Measurements from ENCODE around the gene PTPRQ.

Gene PTPRQ

GRCh38 chr12:80484746-80485145, 40.7 kb downstream of the PTPRQ start:
- Histone ChIP-seq H3K4me2 (ENCODE audit: insufficient read depth, low read length) (no peak overlapping the region), H3K4me1 (ENCODE audit: insufficient read depth, low read length) (no peaks in the 10 kb centered on the region), H3K27me3 (ENCODE audit: insufficient read depth, low read length, poor library complexity) (no peaks in the 10 kb centered on the region), H3K27ac (ENCODE audit: low read length) (no peak overlapping the region), H3K36me3 (ENCODE audit: insufficient read depth, low read length) (no peaks in the 10 kb centered on the region), H4K20me1 (ENCODE audit: insufficient read depth, low read length) (no peaks in the 10 kb centered on the region), H3K9ac (ENCODE audit: low read depth, low read length) (no peak overlapping the region), H3K9me3 (ENCODE audit: insufficient read depth, low read length, severe bottlenecking) (no peaks in the 10 kb centered on the region), H3K4me3 (ENCODE audit: low read depth in 1 of 2, low read length in 2 of 2) (no peak overlapping the region), H2AFZ (ENCODE audit: low read depth, low read length) (no peak overlapping the region), H3K79me2 (ENCODE audit: insufficient read depth, low read length) (no peaks in the 10 kb centered on the region)
- DNase-seq (no peak), ATAC-seq (ENCODE audit: insufficient read depth, low read depth) (no peak)
- TF ChIP-seq, protein P1, sequence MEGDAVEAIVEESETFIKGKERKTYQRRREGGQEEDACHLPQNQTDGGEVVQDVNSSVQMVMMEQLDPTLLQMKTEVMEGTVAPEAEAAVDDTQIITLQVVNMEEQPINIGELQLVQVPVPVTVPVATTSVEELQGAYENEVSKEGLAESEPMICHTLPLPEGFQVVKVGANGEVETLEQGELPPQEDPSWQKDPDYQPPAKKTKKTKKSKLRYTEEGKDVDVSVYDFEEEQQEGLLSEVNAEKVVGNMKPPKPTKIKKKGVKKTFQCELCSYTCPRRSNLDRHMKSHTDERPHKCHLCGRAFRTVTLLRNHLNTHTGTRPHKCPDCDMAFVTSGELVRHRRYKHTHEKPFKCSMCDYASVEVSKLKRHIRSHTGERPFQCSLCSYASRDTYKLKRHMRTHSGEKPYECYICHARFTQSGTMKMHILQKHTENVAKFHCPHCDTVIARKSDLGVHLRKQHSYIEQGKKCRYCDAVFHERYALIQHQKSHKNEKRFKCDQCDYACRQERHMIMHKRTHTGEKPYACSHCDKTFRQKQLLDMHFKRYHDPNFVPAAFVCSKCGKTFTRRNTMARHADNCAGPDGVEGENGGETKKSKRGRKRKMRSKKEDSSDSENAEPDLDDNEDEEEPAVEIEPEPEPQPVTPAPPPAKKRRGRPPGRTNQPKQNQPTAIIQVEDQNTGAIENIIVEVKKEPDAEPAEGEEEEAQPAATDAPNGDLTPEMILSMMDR (IDR thresholded peaks at IDR 0.05; ENCODE audit: borderline replicate concordance, extremely low read depth, low read length, poor library complexity, severe bottlenecking), result no peak

GRCh38 chr12:80485222-80485987, 41.4 kb downstream of the PTPRQ start:
- H3K4me1 ChIP-seq (ENCODE audit: insufficient read depth, low read length), result no peaks in the 10 kb centered on the region
- H4K20me1 ChIP-seq (ENCODE audit: insufficient read depth, low read length), result no peaks in the 10 kb centered on the region
- no peak overlapping the region for H2AFZ ChIP-seq (ENCODE audit: low read depth, low read length)
- no peaks in the 10 kb centered on the region for H3K27me3 ChIP-seq (ENCODE audit: insufficient read depth, low read length, poor library complexity)
- H3K4me2 ChIP-seq (ENCODE audit: insufficient read depth, low read length), result no peak overlapping the region
- TF ChIP-seq, protein P1 (IDR thresholded peaks at IDR 0.05; ENCODE audit: borderline replicate concordance, extremely low read depth, low read length, poor library complexity, severe bottlenecking), result no peak
- no peak for TF ChIP-seq EZH2 (IDR thresholded peaks at IDR 0.05; ENCODE audit: borderline replicate concordance, low read depth, low read length, severe bottlenecking)
- H3K4me3 ChIP-seq (ENCODE audit: low read depth in 1 of 2, low read length in 2 of 2), result no peak overlapping the region
- H3K9ac ChIP-seq (ENCODE audit: low read depth, low read length), result no peak overlapping the region
- ATAC-seq (ENCODE audit: insufficient read depth, low read depth), result no peak
- H3K9me3 ChIP-seq (ENCODE audit: insufficient read depth, low read length, severe bottlenecking), result no peaks in the 10 kb centered on the region
- H3K79me2 ChIP-seq (ENCODE audit: insufficient read depth, low read length), result no peaks in the 10 kb centered on the region
- H3K36me3 ChIP-seq (ENCODE audit: insufficient read depth, low read length), result no peaks in the 10 kb centered on the region
- no peak overlapping the region for H3K27ac ChIP-seq (ENCODE audit: low read length)
- no peak for DNase-seq

GRCh38 chr12:80490329-80490728, 46.3 kb downstream of the PTPRQ start:
- no peak for TF ChIP-seq EZH2 (IDR thresholded peaks at IDR 0.05; ENCODE audit: borderline replicate concordance, low read depth, low read length, severe bottlenecking)
- TF ChIP-seq, protein P1 (IDR thresholded peaks at IDR 0.05; ENCODE audit: borderline replicate concordance, extremely low read depth, low read length, poor library complexity, severe bottlenecking), result no peak

More at GRCh38 chr12:80490329-80490728, 46.3 kb downstream of the PTPRQ start:
- no peaks in the 10 kb centered on the region for H3K4me1 ChIP-seq (ENCODE audit: insufficient read depth, low read length)
- ATAC-seq (ENCODE audit: insufficient read depth, low read depth) (no peak), DNase-seq (no peak)
- H3K9me3 ChIP-seq (ENCODE audit: insufficient read depth, low read length, severe bottlenecking), result no peaks in the 10 kb centered on the region
- no peaks in the 10 kb centered on the region for H4K20me1 ChIP-seq (ENCODE audit: insufficient read depth, low read length)
- H3K4me3 ChIP-seq (ENCODE audit: low read depth in 1 of 2, low read length in 2 of 2), result no peak overlapping the region
- H3K27me3 ChIP-seq (ENCODE audit: insufficient read depth, low read length, poor library complexity), result no peaks in the 10 kb centered on the region
- H3K9ac ChIP-seq (ENCODE audit: low read depth, low read length), result no peak overlapping the region
- H3K27ac ChIP-seq (ENCODE audit: low read length), result no peak overlapping the region
- no peak overlapping the region for H3K4me2 ChIP-seq (ENCODE audit: insufficient read depth, low read length)
- no peaks in the 10 kb centered on the region for H3K36me3 ChIP-seq (ENCODE audit: insufficient read depth, low read length)
- H2AFZ ChIP-seq (ENCODE audit: low read depth, low read length), result no peak overlapping the region
- no peaks in the 10 kb centered on the region for H3K79me2 ChIP-seq (ENCODE audit: insufficient read depth, low read length)

All from DND-41 (cell line).